ENCODE results near the gene CLBA1. TPM values are rescaled to one million over a fixed set of nuclear protein-coding genes. Genes with fewer than 3 reads are reported as not detected.

Gene CLBA1
- total and polyA plus RNA-seq, 4 donors = 12.3 to 22.3 (median 13.8) TPM

- WGBS, 2 donors = 85 to 90% methylated on average over 15 to 17 of the region's 17 CpGs
- DNase-seq = no peak
These were observed 3.7 kb upstream of the CLBA1 start for GRCh38 chr14:104981699-104982541.

DNA sequence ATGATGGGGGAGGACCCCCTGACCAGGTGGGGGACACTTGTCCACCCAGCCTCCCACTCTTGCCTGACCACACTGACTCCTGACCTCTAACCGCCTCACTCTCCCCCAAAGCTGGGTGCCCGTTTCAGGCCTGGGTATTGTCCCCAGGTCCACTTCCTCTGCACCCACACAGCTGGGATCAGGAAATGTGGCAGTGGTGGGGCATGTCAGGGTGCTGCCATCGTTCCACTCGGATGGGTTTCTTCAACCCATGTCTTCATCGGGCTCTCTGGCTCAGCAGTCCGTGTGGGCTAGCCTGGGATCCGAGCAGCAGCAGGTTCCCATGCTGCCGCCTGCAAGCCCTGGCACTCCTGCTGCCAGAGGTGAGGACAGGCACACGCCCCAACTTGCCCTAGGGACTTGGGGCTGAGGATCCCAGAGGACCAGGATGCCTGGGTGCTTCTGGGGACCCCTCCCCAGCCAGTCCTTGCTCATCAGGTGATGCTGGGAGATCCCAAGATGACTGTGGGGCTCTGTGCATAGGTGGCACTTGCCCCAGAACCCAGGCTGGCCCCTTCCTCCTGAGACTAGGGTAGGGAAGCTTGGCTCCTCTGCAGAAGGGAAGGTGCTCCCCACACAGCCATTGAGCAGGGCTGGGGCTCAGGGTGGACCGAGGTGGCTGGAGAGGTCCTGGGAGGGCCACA is 2.9 kb upstream of the CLBA1 start:
- no peak overlapping the region for H3K27ac ChIP-seq (ENCODE audit: low read depth in 1 of 2, low read length in 1 of 2)
- WGBS, 2 donors = 83 to 87% methylated on average over 10 of the region's 10 CpGs
- ATAC-seq (ENCODE audit: insufficient read depth, low FRiP score) = no peak

More at GRCh38 chr14:104981699-104982541, 3.7 kb upstream of the CLBA1 start:
- Histone ChIP-seq H3K9ac (ENCODE audit: insufficient read depth in 1 of 2, low read length in 2 of 2) (no peak overlapping the region), H3K27me3 (ENCODE audit: control insufficient read depth in 3 of 3, insufficient read depth in 3 of 3, low read length in 2 of 3) (peaks cover 0 to 2% (median 0%) of the 10 kb centered on the region in 3 donors), H3K4me3 (no peak overlapping the region), H3K36me3 (ENCODE audit: control insufficient read depth in 4 of 4, insufficient read depth in 4 of 4, low read length in 4 of 4) (no peaks in the 10 kb centered on the region), H3K9me3 (ENCODE audit: control insufficient read depth in 4 of 4, insufficient read depth in 3 of 4, low read length in 3 of 4) (no peaks in the 10 kb centered on the region), H3K4me1 (ENCODE audit: control insufficient read depth in 5 of 5, insufficient read depth in 5 of 5, low read length in 5 of 5) (peaks cover 0 to 22% (median 3%) of the 10 kb centered on the region in 5 donors), H3K27ac (ENCODE audit: low read depth in 1 of 2, low read length in 1 of 2) (no peak overlapping the region)
- ATAC-seq (ENCODE audit: insufficient read depth, low FRiP score) = no peak
- no peak for TF ChIP-seq CTCF (IDR thresholded peaks at IDR 0.05; ENCODE audit: control extremely low read depth, extremely low read depth)

GRCh38 chr14:104983231-104983721 is 2.3 kb upstream of the CLBA1 start:
- DNase-seq (no peak), ATAC-seq (ENCODE audit: insufficient read depth, low FRiP score) (no peak)
- no peak overlapping the region for H3K27ac ChIP-seq (ENCODE audit: low read depth in 1 of 2, low read length in 1 of 2)
- no peak for TF ChIP-seq CTCF (IDR thresholded peaks at IDR 0.05; ENCODE audit: control extremely low read depth, extremely low read depth)
- no peaks in the 10 kb centered on the region for H3K9me3 ChIP-seq (ENCODE audit: control insufficient read depth in 4 of 4, insufficient read depth in 3 of 4, low read length in 3 of 4)
- H3K27me3 ChIP-seq (ENCODE audit: control insufficient read depth in 3 of 3, insufficient read depth in 3 of 3, low read length in 2 of 3) = no peaks in the 10 kb centered on the region
- H3K4me1 ChIP-seq (ENCODE audit: control insufficient read depth in 5 of 5, insufficient read depth in 5 of 5, low read length in 5 of 5) = peaks cover 0 to 14% (median 3%) of the 10 kb centered on the region in 5 donors
- H3K9ac ChIP-seq (ENCODE audit: insufficient read depth in 1 of 2, low read length in 2 of 2) = no peak overlapping the region
- H3K4me3 ChIP-seq = no peak overlapping the region
- WGBS, 2 donors = 83% methylated on average over 12 of the region's 12 CpGs
- no peaks in the 10 kb centered on the region for H3K36me3 ChIP-seq (ENCODE audit: control insufficient read depth in 4 of 4, insufficient read depth in 4 of 4, low read length in 4 of 4)

More for the DNA sequence above, 2.9 kb upstream of the CLBA1 start:
- no peaks in the 10 kb centered on the region for H3K36me3 ChIP-seq (ENCODE audit: control insufficient read depth in 4 of 4, insufficient read depth in 4 of 4, low read length in 4 of 4)
- DNase-seq = no peak
- TF ChIP-seq CTCF (IDR thresholded peaks at IDR 0.05; ENCODE audit: control extremely low read depth, extremely low read depth) = no peak
- peaks cover 0 to 16% (median 3%) of the 10 kb centered on the region in 5 donors for H3K4me1 ChIP-seq (ENCODE audit: control insufficient read depth in 5 of 5, insufficient read depth in 5 of 5, low read length in 5 of 5)
- peaks cover 0 to under 1% (median 0%) of the 10 kb centered on the region in 3 donors for H3K27me3 ChIP-seq (ENCODE audit: control insufficient read depth in 3 of 3, insufficient read depth in 3 of 3, low read length in 2 of 3)
- H3K9me3 ChIP-seq (ENCODE audit: control insufficient read depth in 4 of 4, insufficient read depth in 3 of 4, low read length in 3 of 4) = no peaks in the 10 kb centered on the region
- no peak overlapping the region for H3K4me3 ChIP-seq
- no peak overlapping the region for H3K9ac ChIP-seq (ENCODE audit: insufficient read depth in 1 of 2, low read length in 2 of 2)
